Peyer's patch (tissue), 4 donors: ENCODE measurements around the gene ATF6.

Experiments
- CTCF ChIP-seq, 6 experiments: fragments of 450-650 bp in 4 of 6; fragments of 200-600 bp in 2 of 6; sonication (generic) in 1 of 6; IDR thresholded peaks; one replicate each; pipeline ENCODE4 v1.5.1; 2017 to 2019; ENCODE audit warnings: antibody characterized with exemption in 6 of 6, mild to moderate bottlenecking in 3 of 6, moderate library complexity in 1 of 6
- POLR2A ChIP-seq, 2 donors: fragments of 450-650 bp; IDR thresholded peaks; one replicate each; pipeline ENCODE4 v1.5.1; 2017; ENCODE audit warnings: antibody characterized with exemption in 2 of 2, mild to moderate bottlenecking in 2 of 2, moderate library complexity in 2 of 2

- no peak for TF ChIP-seq CTCF (IDR thresholded peaks at IDR 0.05)
- TF ChIP-seq POLR2A (IDR thresholded peaks at IDR 0.05), result no peak
Measured at GRCh38 chr1:161872506-161872905, 106.4 kb downstream of the ATF6 start.
